HG03571 (cell line): Measurements from ENCODE around the gene PCGF2.
"Not testable (repeated sequence)": the region's sequence is repeated elsewhere in the genome, so short reads cannot be mapped to it uniquely, and the experiment has no call there.

ENCODE experiments used
- ATAC-seq: cut with Tn5 transposase; IDR thresholded peaks from one replicate; pipeline ENCODE4 v1.9.1; 2021; ENCODE audit not compliant: unreplicated experiment

Gene PCGF2

DNA sequence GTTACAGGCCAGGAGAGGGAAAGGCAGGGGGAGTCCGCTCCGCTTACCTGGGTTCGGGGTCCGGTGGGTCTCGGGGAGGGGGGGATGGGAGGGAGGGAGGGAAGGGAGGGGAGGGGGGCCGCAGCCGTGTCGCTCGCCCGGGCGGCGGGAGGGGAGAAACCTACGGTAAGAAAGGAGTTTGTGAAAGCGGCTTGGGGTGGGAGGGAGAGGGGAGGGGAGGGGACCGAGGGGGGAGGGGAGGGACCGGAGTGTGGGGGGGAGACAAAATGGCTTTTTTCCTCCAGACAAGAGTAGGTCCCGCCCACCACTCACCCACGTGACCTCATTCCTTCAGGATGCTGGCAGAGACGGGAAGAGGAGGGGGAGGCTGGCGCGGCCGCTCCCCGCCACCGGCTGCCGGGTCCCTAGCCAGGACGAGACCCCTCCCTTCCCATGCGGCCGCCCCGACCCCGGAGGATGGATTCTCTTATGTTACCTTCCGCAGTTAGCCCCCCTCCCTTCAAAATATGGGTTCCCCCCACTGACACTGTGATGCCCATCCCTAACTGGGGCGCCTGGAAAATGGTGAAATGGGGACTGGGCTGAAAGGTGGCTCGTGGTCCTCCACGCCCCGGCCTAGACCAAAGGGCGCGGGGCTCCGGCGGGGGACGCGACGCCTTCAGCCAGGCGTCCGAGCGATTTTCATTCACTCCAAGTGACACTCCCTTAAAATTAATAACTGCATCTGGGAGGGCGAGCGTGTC, at the start of gene PCGF2:
Gene PCGF2 (minus strand): TSS at position 188 of the 743 bp plus-strand sequence. CDS start 7,934 bp downstream, outside the sequence.
- no peak for ATAC-seq

DNA sequence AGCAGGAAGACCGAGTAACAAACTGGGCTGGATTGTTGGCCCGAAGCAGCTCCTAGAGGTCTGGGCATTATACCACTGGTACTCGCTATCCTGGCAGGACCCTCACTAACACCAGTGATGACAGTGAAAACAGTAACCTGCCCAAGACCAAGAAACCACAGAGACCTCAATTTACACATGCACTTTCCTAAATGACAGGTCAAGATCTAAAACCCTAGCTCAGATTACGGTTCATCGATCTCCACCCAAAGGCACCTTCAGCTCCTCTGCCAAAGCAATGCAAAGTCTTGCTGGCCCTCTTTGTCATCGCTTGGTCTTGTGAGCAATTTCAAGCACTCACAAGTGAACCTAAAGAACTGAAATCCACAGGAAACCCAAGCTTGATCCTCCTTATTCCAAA, 49.7 kb upstream of the PCGF2 start:
- no peak for ATAC-seq

DNA sequence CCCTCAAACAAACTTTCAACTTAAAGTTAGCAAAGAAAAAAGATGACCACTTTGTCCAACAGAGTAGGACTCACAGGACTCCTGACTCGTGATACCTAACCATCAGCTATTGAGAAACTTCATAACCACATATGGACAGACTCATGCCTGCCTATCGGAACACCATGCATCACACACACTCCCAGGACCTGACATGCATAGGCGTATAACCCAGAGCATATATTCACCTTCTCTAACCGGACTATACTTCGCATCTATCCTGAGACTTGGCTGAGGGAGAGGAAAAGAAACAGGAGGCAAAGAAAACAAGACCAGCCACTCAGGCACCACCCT, 49.0 kb upstream of the PCGF2 start:
- no peak for ATAC-seq

GRCh38 chr17:38796451-38797157, 48.5 kb upstream of the PCGF2 start:
- no peak for ATAC-seq

GRCh38 chr17:38794221-38794620, 46.1 kb upstream of the PCGF2 start:
- no peak for ATAC-seq

- ATAC-seq: no peak
Observed at GRCh38 chr17:38791162-38791561, 43.0 kb upstream of the PCGF2 start.

- not testable (repeated sequence) for ATAC-seq
Observed at GRCh38 chr17:38790148-38790707, 42.1 kb upstream of the PCGF2 start.

DNA sequence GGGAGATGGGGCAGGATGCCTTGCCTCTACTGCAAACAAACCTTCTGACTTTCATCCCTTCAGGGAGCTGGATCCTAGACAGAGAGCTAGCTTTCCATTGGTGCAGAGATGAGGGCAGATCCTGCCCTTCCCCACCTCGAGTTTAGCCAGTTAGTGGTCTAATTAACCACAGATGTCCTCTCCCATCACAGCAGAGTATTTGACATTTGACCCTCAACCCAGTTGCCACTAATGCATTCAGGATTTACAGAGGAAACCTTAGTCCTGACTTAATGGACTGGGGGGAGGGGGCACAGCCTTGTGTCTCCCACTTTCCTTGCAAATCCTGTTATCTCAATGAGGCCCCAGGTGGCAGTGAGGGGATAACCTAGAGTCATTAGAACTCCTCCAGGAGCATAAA, 41.0 kb upstream of the PCGF2 start:
- no peak for ATAC-seq

- not testable (repeated sequence) for ATAC-seq
Observed at GRCh38 chr17:38787999-38788398, 39.9 kb upstream of the PCGF2 start.

DNA sequence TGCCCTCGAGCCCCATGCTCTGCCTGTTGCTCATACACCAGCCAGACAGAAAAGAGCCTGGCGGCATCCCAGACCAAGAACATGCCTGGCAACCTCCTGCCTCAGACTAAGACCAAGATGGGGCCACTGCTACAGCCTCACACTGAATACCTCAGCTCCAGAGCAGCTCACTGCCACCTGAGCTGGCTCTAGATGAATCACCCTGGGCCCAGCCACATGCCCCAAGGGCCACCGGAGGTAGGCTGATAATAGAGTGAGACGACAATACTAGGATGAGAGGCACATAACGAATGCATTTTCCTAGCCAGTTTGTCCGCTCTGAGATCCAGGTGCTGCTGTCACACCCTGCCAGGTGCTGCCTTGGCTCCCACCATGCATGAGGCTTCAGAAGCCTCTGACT, 38.2 kb upstream of the PCGF2 start:
- ATAC-seq: no peak

- ATAC-seq: no peak
Observed at GRCh38 chr17:38783227-38783626, 35.1 kb upstream of the PCGF2 start.

- no peak for ATAC-seq
Observed at GRCh38 chr17:38779965-38780752, 32.0 kb upstream of the PCGF2 start.

DNA sequence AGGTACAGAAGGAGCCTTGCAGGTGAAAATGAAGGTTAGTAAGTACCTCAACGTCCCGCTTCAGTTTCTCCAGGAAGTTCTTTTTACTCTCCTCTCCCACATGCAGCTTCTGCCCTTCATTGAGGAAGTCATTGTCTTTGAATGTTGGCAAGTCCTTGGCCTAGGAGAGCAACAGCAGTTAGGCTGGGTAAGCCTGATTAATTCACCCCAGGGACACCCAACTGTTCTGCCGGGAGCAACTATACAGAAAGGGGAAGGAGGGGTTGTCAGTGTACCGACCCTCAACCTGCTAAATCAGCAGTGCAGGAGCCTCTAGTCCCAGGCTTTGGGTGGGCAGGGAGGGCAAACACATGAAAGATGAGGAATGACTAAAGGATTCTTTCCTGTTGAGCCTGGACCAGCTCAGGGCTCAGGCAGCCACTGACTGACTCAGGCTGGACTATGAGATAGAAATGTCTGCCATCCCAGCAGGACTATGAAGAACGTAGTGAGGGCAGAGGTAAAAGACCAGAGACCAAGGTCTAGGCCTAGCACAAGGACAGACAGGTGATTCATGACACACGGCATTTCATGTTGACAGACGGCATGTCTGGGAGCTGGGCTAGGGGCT, 29.6 kb upstream of the PCGF2 start:
- no peak for ATAC-seq

DNA sequence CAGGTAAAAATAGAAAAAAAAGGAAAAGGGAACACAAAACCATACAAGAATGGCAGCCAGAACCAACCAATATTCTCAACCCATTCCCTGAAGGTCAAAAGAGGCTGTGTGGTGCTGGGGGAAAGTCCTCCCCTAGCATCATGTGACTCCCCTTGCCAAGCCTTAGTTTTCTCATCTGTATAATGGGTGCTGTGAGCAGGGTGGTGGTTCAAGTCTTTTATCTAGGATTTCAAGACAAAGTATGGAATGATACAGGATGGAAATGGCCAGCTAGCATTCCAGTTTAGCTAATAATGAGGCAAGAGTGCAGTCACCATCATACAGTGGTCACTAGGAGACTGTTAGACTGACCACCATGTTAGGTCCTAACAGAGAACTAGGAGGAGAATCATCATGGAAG, 25.1 kb upstream of the PCGF2 start:
- no peak for ATAC-seq

- no peak for ATAC-seq
Observed at GRCh38 chr17:38768417-38768816, 20.3 kb upstream of the PCGF2 start.

DNA sequence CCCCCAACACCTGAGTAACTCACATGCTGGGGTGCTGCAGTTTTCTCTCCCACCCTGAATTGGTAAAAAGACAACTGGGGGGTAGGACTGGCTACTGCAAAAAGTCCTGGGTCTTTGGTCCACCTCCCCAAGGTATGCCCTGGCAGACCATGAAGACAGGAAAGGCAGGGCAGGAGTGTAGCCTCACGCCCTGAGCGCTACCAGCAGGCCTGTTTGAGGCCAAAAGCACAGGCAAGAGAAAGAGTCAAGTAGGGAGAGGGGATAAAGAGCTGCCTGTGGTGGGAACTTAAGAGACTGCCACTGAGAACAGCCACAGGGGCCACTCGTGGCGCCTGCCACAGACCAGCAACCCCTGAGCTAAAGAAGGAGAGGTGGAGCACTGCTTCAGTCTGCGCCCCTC, 18.2 kb upstream of the PCGF2 start:
- ATAC-seq: no peak

- ATAC-seq: no peak
Observed at GRCh38 chr17:38762231-38762630, 14.1 kb upstream of the PCGF2 start.

DNA sequence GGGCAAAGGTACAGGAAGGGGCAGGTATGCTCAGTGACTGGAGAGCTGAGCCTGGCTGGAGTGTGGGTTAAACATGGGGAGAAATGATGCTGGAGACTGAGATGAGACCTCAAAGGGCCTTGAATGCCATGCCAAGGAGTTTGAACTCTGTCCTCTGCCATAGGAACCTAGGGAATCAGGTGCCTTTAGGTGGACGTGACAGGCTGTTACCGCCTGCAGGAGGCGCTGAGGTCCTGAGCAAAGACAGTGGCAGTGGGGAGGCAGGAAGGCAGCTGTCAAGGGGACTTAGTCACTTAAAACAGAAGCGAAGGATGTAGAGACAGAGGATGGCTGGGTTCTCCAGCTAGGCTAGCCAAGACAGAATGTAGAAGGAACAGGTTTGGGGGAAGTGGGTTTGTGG, 13.5 kb upstream of the PCGF2 start:
- no peak for ATAC-seq

GRCh38 chr17:38753071-38753506, 5.0 kb upstream of the PCGF2 start:
- ATAC-seq: no peak

GRCh38 chr17:38752308-38753070, 4.4 kb upstream of the PCGF2 start, which contains the start of gene PSMB3:
Gene PSMB3 (plus strand): TSS chr17:38752741. CDS start chr17:38752827, 86 bp downstream.
- ATAC-seq: peak; percentile 76
